ENCODE data around the gene TRABD. TPM values are rescaled to one million over a fixed set of nuclear protein-coding genes. Genes with fewer than 3 reads are reported as not detected.

Gene TRABD
- total RNA-seq, 1 donor from 2014 or later: 21.0 TPM

- TF ChIP-seq, protein P1, sequence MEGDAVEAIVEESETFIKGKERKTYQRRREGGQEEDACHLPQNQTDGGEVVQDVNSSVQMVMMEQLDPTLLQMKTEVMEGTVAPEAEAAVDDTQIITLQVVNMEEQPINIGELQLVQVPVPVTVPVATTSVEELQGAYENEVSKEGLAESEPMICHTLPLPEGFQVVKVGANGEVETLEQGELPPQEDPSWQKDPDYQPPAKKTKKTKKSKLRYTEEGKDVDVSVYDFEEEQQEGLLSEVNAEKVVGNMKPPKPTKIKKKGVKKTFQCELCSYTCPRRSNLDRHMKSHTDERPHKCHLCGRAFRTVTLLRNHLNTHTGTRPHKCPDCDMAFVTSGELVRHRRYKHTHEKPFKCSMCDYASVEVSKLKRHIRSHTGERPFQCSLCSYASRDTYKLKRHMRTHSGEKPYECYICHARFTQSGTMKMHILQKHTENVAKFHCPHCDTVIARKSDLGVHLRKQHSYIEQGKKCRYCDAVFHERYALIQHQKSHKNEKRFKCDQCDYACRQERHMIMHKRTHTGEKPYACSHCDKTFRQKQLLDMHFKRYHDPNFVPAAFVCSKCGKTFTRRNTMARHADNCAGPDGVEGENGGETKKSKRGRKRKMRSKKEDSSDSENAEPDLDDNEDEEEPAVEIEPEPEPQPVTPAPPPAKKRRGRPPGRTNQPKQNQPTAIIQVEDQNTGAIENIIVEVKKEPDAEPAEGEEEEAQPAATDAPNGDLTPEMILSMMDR (IDR thresholded peaks at IDR 0.05; ENCODE audit: borderline replicate concordance): peak; percentile 47
- intact Hi-C loops (cut with micrococcal nuclease): no loop called here
- peak within 1 kb of the TSS; percentile 95 for H3K27ac ChIP-seq (replicated peaks)
- peak; percentile 97 for DNase-seq
- H3K27me3 ChIP-seq (ENCODE audit: low read depth): no peaks in the 10 kb centered on the region
- H3K36me3 ChIP-seq: peaks cover 26% of the 10 kb centered on the region
- H3K4me1 ChIP-seq: peaks cover 70% of the 10 kb centered on the region
- H3K4me3 ChIP-seq: peak within 1 kb of the TSS; percentile 96
- no peaks in the 10 kb centered on the region for H3K9me3 ChIP-seq (replicated peaks)
Observed at GRCh38 chr22:50244420-50245213, 58.9 kb downstream of the TRABD start, which contains the start of gene TUBGCP6. TUBGCP6 (minus strand) TSS chr22:50245023; CDS start chr22:50244459, 564 bp downstream.

DNA sequence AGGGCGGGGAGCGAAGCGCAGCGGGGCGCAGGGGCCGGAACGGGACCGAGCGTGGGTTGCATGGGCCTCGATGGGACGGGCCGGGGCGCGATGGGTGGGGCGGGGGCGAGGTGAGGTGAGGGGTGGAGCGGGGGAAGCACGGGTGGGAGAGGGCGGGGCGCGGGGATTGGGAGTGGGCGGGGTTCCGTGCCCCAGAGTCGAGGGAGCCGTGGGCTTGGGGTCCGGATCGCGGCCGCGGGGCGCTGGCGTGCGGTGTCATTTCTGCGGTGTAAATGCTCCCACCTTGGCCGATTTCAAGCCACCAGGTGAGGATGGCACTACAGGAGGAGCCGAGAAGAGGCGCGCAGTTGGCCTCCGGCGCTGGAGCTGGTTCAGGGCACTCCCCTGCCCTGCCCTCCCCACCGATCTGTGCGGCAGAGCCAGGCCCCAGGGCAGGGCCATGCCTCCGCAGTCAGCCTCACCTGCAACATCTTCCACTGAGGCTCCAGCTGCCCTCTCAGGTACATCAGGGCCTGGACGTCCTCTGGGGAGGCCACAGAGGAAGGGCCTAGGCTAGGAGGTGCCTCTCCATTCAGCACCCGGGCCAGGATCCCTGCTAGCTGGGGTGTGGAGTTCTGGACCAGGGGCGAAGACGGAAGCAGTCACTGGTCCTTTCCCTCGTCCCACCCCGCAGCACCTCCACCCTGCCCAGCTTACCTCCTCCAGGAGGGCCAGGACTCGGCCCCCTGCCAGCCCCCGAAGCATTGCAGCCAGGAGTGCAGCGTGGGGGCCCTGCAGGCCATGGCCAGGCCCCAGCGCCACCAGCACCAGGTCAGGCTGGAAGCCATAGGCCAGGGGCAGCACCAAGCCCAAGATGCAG lies 59.7 kb downstream of the TRABD start:
- Histone ChIP-seq H3K27ac (replicated peaks) (peak overlapping the region; percentile 95), H3K27me3 (ENCODE audit: low read depth) (no peaks in the 10 kb centered on the region), H3K4me3 (peak overlapping the region; percentile 96), H3K9me3 (replicated peaks) (no peaks in the 10 kb centered on the region), H3K36me3 (peaks cover 18% of the 10 kb centered on the region), H3K4me1 (peaks cover 78% of the 10 kb centered on the region)
- intact Hi-C loops (cut with micrococcal nuclease): no loop called here
- no peak for DNase-seq
- TF ChIP-seq, protein P1 (IDR thresholded peaks at IDR 0.05; ENCODE audit: borderline replicate concordance): no peak

DNA sequence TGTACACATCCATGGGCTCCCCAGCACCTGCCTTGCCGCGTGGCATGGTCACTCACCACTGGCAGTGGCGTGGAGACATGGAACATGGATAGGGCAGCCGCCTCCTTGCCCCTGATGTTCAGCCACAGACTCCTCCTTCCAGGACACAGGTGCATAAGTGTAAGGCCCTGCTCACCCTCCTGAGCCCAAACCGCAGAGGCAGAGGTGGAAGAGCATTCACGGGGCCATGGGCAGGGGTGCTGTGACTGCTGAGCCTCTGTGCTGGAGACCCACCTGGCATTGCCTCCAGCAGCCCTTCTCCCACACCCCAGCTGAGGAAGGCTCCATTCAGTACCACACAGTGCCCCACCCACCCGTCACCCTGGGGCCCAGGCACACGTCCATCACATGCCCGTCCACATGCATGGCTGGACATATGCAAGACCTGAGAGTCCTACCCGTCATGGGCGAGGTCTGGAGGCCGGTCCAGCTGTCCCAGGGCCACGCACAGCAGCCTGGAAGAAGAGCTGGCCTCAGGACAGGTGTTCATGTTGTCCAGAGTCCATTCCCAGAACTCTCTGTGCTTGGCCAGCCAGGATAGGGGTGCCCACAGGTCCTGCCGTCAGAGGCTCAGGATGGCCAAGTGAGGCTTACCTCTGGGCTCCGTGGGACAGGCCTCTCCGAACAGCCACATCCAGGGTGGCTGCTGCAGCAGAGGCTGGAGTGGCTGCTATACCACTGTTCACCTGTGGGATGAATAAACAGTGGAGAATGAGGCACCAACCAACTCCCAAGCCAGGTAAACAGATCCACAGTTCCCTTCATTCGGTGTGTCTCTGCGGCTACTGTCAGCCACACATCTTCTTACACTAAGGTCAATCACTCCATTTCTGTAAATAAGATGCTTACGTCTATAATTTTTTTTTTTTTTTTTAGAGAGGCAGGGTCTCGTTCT lies 60.8 kb downstream of the TRABD start:
- peak overlapping the region; percentile 96 for H3K4me3 ChIP-seq
- TF ChIP-seq, protein P1 (IDR thresholded peaks at IDR 0.05; ENCODE audit: borderline replicate concordance): no peak
- peaks cover 18% of the 10 kb centered on the region for H3K36me3 ChIP-seq
- no peaks in the 10 kb centered on the region for H3K9me3 ChIP-seq (replicated peaks)
- H3K4me1 ChIP-seq: peaks cover 79% of the 10 kb centered on the region
- DNase-seq: no peak
- intact Hi-C loops (cut with micrococcal nuclease): no loop called here
- H3K27ac ChIP-seq (replicated peaks): no peak overlapping the region
- H3K27me3 ChIP-seq (ENCODE audit: low read depth): no peaks in the 10 kb centered on the region

GRCh38 chr22:50247748-50248147 lies 62.0 kb downstream of the TRABD start:
- H3K27me3 ChIP-seq (ENCODE audit: low read depth): no peaks in the 10 kb centered on the region
- H3K4me1 ChIP-seq: peaks cover 71% of the 10 kb centered on the region
- intact Hi-C loops (cut with micrococcal nuclease): no loop called here
- H3K4me3 ChIP-seq: no peak overlapping the region
- DNase-seq: no peak
- no peaks in the 10 kb centered on the region for H3K9me3 ChIP-seq (replicated peaks)
- TF ChIP-seq, protein P1 (IDR thresholded peaks at IDR 0.05; ENCODE audit: borderline replicate concordance): no peak
- H3K27ac ChIP-seq (replicated peaks): no peak overlapping the region
- H3K36me3 ChIP-seq: peaks cover 18% of the 10 kb centered on the region
